ENCODE data around the gene PCMTD2. TPM values are rescaled to one million over a fixed set of nuclear protein-coding genes. Genes with fewer than 3 reads are reported as not detected.

Gene PCMTD2
- total RNA-seq, 4 donors from 2014 or later: 36.5 to 54.8 (median 44.5) TPM

DNA sequence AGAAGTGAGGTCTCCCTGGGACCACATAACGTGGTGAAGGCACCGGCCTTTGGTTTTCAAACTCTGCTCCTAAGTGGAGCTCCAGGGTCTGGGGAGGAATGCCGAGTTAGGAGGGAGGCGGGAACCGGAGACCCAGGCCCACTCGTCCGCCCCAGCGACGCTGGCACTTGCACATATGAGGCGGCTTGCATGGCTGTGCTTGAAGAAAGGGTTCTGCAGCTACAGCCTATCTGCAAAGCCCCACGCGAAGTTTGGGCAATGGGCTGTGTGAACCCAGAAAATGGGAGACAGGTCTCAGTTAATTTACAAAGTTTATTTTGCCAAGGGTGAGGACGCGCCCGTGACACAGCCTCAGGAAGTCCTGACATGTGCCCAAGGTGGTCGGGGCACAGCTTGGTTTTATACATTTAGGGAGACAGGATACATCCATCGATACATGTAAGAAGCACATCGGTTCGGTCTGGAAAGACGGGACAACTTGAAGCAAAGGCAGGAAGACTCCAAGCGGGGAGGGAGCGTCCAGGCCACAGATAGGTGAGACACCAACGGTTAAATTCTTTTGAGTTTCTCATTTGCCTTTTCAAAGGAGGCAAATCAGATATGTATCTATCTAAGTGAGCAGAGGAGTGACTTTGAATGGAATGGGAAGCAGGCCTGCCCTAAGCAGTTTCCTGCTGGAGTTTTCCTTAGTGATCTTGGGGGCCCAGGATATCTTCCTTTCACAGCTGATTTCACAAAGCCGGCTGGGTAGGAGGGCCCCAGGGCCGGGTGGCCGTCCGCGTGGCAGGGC is 782 bp upstream of the PCMTD2 start:
- 77% methylated on average over 27 of the region's 28 CpGs for WGBS

DNA sequence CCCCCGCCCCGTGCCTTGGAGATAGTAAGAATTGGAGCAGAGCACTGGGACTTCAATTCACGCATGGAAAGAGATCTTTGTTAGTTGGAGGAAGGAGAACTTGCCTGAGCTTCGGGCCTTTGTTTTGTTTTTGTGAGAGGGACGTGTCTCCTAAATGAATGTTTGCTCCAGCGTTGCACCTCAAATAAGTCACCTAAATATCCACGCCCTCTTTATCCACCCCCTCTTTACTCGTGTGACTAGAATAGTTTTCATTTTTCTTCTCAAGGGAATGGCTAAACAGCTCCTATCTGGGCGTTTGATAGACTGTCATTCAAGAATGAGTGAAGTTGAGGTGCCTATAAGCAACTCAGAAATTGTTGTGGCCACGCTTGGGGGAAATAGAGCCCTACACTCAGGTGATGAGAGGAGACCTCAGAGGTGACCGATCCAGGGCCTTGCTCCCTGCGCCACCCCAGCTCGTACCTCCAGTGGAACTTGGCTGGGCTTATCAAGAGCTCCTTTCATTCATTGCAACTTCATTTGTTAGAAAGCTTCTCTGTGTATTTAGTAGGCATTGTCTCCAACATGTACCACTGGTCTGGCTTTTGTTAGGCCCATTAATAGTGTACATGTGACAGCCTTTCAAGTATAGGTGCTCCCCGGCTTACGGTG is 861 bp downstream of the PCMTD2 start:
- intact Hi-C loops (cut with DNase I): no loop called here
- DNase-seq (ENCODE audit: extremely low spot score): no peak
- H3K27ac ChIP-seq (replicated peaks in 1 of 4): peak overlapping the region; percentile 82 to 94 (median 88)
- peaks cover 37 to 58% (median 47%) of the 10 kb centered on the region in 4 donors for H3K4me1 ChIP-seq
- 24% methylated on average over 15 of the region's 15 CpGs for WGBS
- no peaks in the 10 kb centered on the region for H3K9me3 ChIP-seq
- H3K4me3 ChIP-seq: peak overlapping the region; percentile 67 to 94 (median 88)
- peaks cover 0 to 5% (median 0%) of the 10 kb centered on the region in 4 donors for H3K36me3 ChIP-seq
- H3K27me3 ChIP-seq: peaks cover 0 to 11% (median 0%) of the 10 kb centered on the region in 4 donors
- TF ChIP-seq POLR2A (IDR thresholded peaks at IDR 0.05; ENCODE audit: low read depth) (no peak), EP300 (IDR thresholded peaks at IDR 0.05) (no peak), POLR2AphosphoS5 (IDR thresholded peaks at IDR 0.05) (no peak)
- TF ChIP-seq, protein P1, sequence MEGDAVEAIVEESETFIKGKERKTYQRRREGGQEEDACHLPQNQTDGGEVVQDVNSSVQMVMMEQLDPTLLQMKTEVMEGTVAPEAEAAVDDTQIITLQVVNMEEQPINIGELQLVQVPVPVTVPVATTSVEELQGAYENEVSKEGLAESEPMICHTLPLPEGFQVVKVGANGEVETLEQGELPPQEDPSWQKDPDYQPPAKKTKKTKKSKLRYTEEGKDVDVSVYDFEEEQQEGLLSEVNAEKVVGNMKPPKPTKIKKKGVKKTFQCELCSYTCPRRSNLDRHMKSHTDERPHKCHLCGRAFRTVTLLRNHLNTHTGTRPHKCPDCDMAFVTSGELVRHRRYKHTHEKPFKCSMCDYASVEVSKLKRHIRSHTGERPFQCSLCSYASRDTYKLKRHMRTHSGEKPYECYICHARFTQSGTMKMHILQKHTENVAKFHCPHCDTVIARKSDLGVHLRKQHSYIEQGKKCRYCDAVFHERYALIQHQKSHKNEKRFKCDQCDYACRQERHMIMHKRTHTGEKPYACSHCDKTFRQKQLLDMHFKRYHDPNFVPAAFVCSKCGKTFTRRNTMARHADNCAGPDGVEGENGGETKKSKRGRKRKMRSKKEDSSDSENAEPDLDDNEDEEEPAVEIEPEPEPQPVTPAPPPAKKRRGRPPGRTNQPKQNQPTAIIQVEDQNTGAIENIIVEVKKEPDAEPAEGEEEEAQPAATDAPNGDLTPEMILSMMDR (IDR thresholded peaks at IDR 0.05): no peak

More for the DNA sequence above, 782 bp upstream of the PCMTD2 start:
- Histone ChIP-seq H3K4me3 (peak overlapping the region; percentile 67 to 94 (median 88)), H3K27me3 (peaks cover 0 to 11% (median 0%) of the 10 kb centered on the region in 4 donors), H3K4me1 (peaks cover 22 to 42% (median 32%) of the 10 kb centered on the region in 4 donors), H3K27ac (replicated peaks in 1 of 4) (peak overlapping the region; percentile 82 to 94 (median 88)), H3K9me3 (no peaks in the 10 kb centered on the region), H3K36me3 (no peaks in the 10 kb centered on the region)
- TF ChIP-seq, protein P1 (IDR thresholded peaks at IDR 0.05): no peak
- TF ChIP-seq POLR2A (IDR thresholded peaks at IDR 0.05; ENCODE audit: low read depth): no peak
- no peak for TF ChIP-seq EP300 (IDR thresholded peaks at IDR 0.05)
- TF ChIP-seq POLR2AphosphoS5 (IDR thresholded peaks at IDR 0.05): no peak
- DNase-seq (ENCODE audit: extremely low spot score): no peak
- intact Hi-C loops (cut with DNase I): no loop called here

DNA sequence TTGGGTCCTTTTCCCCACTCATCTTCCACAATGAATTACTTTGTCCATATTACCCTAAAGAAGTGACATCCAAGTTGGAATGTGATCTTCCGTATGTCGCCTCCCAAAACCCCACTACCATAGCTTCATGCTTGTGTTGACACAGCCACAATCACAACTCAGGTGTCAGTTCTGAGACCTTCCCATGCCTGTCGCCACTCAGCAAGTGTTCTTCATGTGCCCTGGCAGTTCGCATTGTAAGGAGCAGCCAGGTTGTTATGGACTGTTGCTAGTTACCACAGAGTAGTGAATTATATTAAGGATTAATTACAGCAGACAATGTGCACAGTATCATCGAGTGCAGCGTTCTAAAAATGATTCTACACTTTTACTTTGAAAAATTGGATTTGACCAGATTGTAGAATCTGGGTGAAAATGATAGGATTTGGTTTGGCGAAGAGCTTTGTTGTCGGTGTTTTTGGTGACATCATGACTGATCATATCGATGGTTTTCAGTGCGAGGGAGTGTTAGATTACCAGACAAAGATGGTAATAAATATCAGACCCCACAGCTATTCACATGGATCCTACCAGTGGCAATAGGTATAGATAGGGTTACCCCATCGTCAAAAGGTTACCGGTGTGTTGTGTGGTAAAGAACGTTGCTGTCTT is 1.7 kb downstream of the PCMTD2 start:
- H3K27me3 ChIP-seq: peaks cover 0 to 9% (median 0%) of the 10 kb centered on the region in 4 donors
- H3K4me1 ChIP-seq: peaks cover 45 to 67% (median 54%) of the 10 kb centered on the region in 4 donors
- peaks cover 0 to 5% (median 0%) of the 10 kb centered on the region in 4 donors for H3K36me3 ChIP-seq
- DNase-seq (ENCODE audit: extremely low spot score): no peak
- peak overlapping the region in 3 of 4 donors; percentile 67 to 94 (median 93) for H3K4me3 ChIP-seq
- no peak overlapping the region for H3K27ac ChIP-seq (replicated peaks in 1 of 4)
- H3K9me3 ChIP-seq: no peaks in the 10 kb centered on the region
- TF ChIP-seq EP300 (IDR thresholded peaks at IDR 0.05) (no peak), POLR2AphosphoS5 (IDR thresholded peaks at IDR 0.05) (no peak), POLR2A (IDR thresholded peaks at IDR 0.05; ENCODE audit: low read depth) (no peak)
- TF ChIP-seq, protein P1 (IDR thresholded peaks at IDR 0.05): no peak
- 92% methylated on average over 13 of the region's 13 CpGs for WGBS
- intact Hi-C loops (cut with DNase I): no loop called here

DNA sequence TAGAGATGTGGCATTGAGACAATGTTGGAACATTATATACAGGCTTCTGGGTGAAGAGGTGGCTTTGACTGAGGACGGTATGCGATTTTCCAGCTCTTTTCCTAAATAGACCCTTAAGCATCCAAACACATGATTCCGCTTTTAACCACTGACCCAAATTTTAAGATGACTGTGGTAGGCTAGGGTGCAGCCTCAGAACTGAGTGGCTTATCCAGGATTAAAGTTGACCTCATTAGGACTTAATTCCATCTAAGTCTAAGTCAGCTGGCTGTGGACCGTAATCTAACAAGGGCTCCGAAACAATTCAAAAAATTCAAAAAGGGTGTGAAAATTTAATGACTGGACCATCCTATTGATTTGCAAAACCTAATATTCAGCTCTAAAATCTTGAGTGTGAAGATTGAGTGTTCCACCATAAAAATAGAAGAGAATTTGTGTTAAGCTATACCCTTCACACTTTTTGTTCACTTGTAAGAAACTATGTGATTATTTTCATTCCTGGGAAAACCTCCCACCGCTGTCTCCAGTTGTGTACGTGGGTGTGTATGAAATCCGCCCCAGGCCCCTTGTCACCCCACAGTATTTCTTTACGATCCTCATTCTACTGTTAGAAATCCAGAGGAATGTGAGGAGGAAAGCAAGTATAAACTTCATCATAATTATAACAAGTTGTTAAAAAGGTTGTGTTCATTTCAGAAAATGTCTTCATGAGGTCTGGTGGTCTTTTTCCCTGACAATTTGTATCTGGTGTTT is 2.7 kb downstream of the PCMTD2 start:
- intact Hi-C loops (cut with DNase I): no loop called here
- H3K36me3 ChIP-seq: peaks cover 0 to 11% (median 2%) of the 10 kb centered on the region in 4 donors
- no peak for DNase-seq (ENCODE audit: extremely low spot score)
- H3K9me3 ChIP-seq: no peaks in the 10 kb centered on the region
- WGBS: 87% methylated on average over 9 of the region's 9 CpGs
- H3K4me3 ChIP-seq: no peak overlapping the region
- peaks cover 51 to 70% (median 55%) of the 10 kb centered on the region in 4 donors for H3K4me1 ChIP-seq
- TF ChIP-seq POLR2AphosphoS5 (IDR thresholded peaks at IDR 0.05): no peak
- no peaks in the 10 kb centered on the region for H3K27me3 ChIP-seq
- H3K27ac ChIP-seq (replicated peaks in 1 of 4): no peak overlapping the region
